HEK293 (cell line): Measurements from ENCODE around the gene FUCA1.

ENCODE experiments used
- BCL11A ChIP-seq: fragments of 450-650 bp; formaldehyde crosslinking; IDR thresholded peaks from 2 replicates; pipeline ENCODE4 v1.5.1; 2016; ENCODE audit warnings: low read depth, missing biosample characterization, missing genetic modification characterization
- BCL11B ChIP-seq: fragments of 450-650 bp; formaldehyde crosslinking; IDR thresholded peaks from 2 replicates; pipeline ENCODE4 v1.5.1; 2016; ENCODE audit warnings: low read depth, missing biosample characterization, missing genetic modification characterization
- CTCF ChIP-seq: fragments of 450-650 bp; formaldehyde crosslinking; IDR thresholded peaks from 2 replicates; pipeline ENCODE4 v1.5.1; 2016; ENCODE audit warnings: missing biosample characterization, missing genetic modification characterization
- KLF10 ChIP-seq: fragments of 450-650 bp; IDR thresholded peaks from 2 replicates; pipeline ENCODE4 v1.5.1; 2018; ENCODE audit warnings: missing biosample characterization, mild to moderate bottlenecking, missing genetic modification characterization
- REST ChIP-seq: fragments of 450-650 bp; formaldehyde crosslinking; IDR thresholded peaks from 2 replicates; pipeline ENCODE4 v1.5.1; 2016; ENCODE audit warnings: missing biosample characterization, missing genetic modification characterization
- ZNF274 ChIP-seq, 2 experiments: fragments of 200-500 bp in 1 of 2; fragments of 450-650 bp in 1 of 2; sonication (Bioruptor generic) in 1 of 2; formaldehyde crosslinking in 1 of 2; IDR thresholded peaks; 2 replicates each; pipeline versions ENCODE4 v1.5.1 to v1.6.1; 2014 to 2016; ENCODE audit warnings: borderline replicate concordance in 1 of 2, inconsistent platforms in 1 of 2, low read length in 1 of 2, missing biosample characterization in 1 of 2, missing genetic modification characterization in 1 of 2
- ZNF501 ChIP-seq: fragments of 450-650 bp; formaldehyde crosslinking; IDR thresholded peaks from 2 replicates; pipeline ENCODE4 v1.5.1; 2016; ENCODE audit warnings: missing biosample characterization, missing genetic modification characterization
- ZNF510 ChIP-seq: fragments of 450-650 bp; formaldehyde crosslinking; IDR thresholded peaks from 2 replicates; pipeline ENCODE4 v1.5.1; 2018; ENCODE audit warnings: mild to moderate bottlenecking, missing genetic modification characterization, missing biosample characterization; ENCODE audit not compliant: insufficient replicate concordance
- ZNF558 ChIP-seq: fragments of 450-650 bp; formaldehyde crosslinking; IDR thresholded peaks from 2 replicates; pipeline ENCODE4 v1.5.1; 2016; ENCODE audit warnings: missing biosample characterization, missing genetic modification characterization
- ZNF623 ChIP-seq: fragments of 450-650 bp; formaldehyde crosslinking; IDR thresholded peaks from 2 replicates; pipeline ENCODE4 v1.5.1; 2016; ENCODE audit warnings: missing biosample characterization, missing genetic modification characterization
- TF ChIP-seq, protein P1 (sequence below): fragments of 450-650 bp; formaldehyde crosslinking; IDR thresholded peaks from 2 replicates; pipeline ENCODE4 v1.5.1; 2016; ENCODE audit warnings: missing biosample characterization, missing genetic modification characterization, low read depth

DNA sequence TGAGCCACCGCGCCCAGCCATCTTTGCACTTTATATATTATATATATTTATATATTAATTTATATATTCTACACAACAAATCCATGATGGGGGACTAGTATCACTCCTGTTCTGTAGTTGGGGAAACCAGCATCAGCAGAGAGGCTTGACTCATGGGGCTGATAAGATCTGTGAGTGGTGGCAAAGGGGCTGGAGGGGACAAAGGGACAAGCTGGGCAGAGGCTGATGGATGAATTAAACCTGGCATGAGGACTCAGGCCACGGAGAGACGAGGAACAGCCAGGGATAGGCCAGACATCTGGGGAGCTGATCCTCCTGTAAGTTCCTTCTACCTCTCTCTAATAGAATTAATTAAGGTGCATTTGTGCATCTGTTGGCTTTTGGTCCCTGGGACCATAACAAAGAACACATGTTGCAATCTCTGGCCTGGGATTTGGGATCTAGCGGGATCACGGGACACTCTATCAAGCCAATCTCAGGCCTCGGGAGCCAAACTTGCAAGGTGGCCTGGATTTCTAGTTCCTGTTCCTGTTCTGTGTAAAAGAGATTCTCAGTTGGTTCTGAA, 37.5 kb upstream of the FUCA1 start:
- no peak for TF ChIP-seq KLF10 (tag by site-specific recombination)
- no peak for TF ChIP-seq REST
- TF ChIP-seq CTCF (tag by site-specific recombination) = no peak
- no peak for TF ChIP-seq ZNF558
- TF ChIP-seq ZNF501 (tag by site-specific recombination) = no peak
- TF ChIP-seq, protein P1, sequence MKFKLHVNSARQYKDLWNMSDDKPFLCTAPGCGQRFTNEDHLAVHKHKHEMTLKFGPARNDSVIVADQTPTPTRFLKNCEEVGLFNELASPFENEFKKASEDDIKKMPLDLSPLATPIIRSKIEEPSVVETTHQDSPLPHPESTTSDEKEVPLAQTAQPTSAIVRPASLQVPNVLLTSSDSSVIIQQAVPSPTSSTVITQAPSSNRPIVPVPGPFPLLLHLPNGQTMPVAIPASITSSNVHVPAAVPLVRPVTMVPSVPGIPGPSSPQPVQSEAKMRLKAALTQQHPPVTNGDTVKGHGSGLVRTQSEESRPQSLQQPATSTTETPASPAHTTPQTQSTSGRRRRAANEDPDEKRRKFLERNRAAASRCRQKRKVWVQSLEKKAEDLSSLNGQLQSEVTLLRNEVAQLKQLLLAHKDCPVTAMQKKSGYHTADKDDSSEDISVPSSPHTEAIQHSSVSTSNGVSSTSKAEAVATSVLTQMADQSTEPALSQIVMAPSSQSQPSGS (tag by site-specific recombination) = no peak
- TF ChIP-seq BCL11A (tag by site-specific recombination) = no peak
- no peak for TF ChIP-seq ZNF623
- TF ChIP-seq ZNF274 (IDR thresholded peaks at IDR 0.05; ENCODE audit: low read length) = no peak
- no peak for TF ChIP-seq ZNF274 (tag by site-specific recombination; IDR thresholded peaks at IDR 0.05; ENCODE audit: borderline replicate concordance)
- TF ChIP-seq BCL11B (tag by site-specific recombination) = no peak
- TF ChIP-seq ZNF510 (tag by site-specific recombination) = no peak
